Measurements from ENCODE around the gene SLC26A9. TPM values are rescaled to one million over a fixed set of nuclear protein-coding genes. Genes with fewer than 3 reads are reported as not detected.
"Not testable (repeated sequence)": the region's sequence is repeated elsewhere in the genome, so short reads cannot be mapped to it uniquely, and the experiment has no call there.

SLC26A9 gene
- total RNA-seq, 6 experiments from 2014 or later = not detected

DNA sequence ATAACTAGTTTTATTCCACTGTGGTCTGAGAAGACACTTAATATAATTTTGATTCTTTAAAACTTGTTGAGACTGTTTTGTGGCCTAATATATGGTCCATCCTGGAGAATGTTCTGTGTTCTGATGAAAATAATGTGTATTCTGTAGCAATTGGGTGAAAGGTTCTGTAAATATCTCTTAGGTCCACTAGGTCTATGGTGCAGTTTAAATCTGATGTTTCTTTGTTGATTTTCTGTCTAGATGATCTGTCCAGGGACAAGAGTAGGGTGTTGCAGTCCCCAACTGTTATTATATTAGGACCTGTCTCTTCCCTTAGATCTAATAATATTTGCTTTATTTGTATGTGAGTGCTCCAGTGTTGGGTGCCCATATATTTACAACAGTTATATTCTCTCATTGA lies 59.5 kb downstream of the SLC26A9 start:
- H3K27ac Mint-ChIP-seq = no peak overlapping the region
- DNase-seq = no peak
- no peaks in the 10 kb centered on the region for H3K4me1 Mint-ChIP-seq (ENCODE audit: low read depth)
- no peaks in the 10 kb centered on the region; the same call in 1 of the 2 replicates for H3K9me3 Mint-ChIP-seq
- no peaks in the 10 kb centered on the region; the same call in 1 of the 2 replicates for H3K36me3 Mint-ChIP-seq (ENCODE audit: low read depth)
- TF ChIP-seq, protein P1, sequence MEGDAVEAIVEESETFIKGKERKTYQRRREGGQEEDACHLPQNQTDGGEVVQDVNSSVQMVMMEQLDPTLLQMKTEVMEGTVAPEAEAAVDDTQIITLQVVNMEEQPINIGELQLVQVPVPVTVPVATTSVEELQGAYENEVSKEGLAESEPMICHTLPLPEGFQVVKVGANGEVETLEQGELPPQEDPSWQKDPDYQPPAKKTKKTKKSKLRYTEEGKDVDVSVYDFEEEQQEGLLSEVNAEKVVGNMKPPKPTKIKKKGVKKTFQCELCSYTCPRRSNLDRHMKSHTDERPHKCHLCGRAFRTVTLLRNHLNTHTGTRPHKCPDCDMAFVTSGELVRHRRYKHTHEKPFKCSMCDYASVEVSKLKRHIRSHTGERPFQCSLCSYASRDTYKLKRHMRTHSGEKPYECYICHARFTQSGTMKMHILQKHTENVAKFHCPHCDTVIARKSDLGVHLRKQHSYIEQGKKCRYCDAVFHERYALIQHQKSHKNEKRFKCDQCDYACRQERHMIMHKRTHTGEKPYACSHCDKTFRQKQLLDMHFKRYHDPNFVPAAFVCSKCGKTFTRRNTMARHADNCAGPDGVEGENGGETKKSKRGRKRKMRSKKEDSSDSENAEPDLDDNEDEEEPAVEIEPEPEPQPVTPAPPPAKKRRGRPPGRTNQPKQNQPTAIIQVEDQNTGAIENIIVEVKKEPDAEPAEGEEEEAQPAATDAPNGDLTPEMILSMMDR (IDR thresholded peaks at IDR 0.05) = no peak
- peaks cover 14% of the 10 kb centered on the region; the same call in 1 of the 2 replicates for H3K27me3 Mint-ChIP-seq (ENCODE audit: insufficient read depth)
- H3K4me3 Mint-ChIP-seq = no peak overlapping the region

- no peak overlapping the region for H3K27ac Mint-ChIP-seq
- TF ChIP-seq, protein P1 (IDR thresholded peaks at IDR 0.05) = no peak
Observed at GRCh38 chr1:205880923-205881322, 62.3 kb downstream of the SLC26A9 start.

DNA sequence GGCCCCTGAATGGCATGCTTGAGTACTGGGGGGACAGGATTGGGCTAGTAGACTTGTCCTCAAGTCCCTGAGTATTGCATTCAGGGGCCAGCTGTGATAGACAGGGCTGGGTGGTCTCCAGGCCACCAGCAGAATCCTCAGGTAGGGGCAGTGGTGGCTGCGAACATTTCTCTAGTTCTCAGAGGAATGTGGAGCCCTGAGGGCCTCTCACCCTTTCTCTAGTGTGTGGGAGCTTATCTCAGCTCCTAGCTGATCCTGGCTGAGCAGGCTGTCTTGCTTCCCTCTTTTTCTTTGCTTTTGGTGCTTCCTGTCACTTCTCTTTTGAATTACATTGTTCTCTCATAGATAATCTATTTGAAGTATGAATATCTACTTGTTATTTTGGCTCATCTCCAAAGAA lies 63.3 kb downstream of the SLC26A9 start:
- Mint-ChIP-seq H3K9me3 (no peaks in the 10 kb centered on the region; the same call in 1 of the 2 replicates), H3K27me3 (ENCODE audit: insufficient read depth) (peaks cover 22% of the 10 kb centered on the region), H3K27ac (no peak overlapping the region), H3K4me3 (no peak overlapping the region), H3K4me1 (ENCODE audit: low read depth) (no peaks in the 10 kb centered on the region), H3K36me3 (ENCODE audit: low read depth) (no peaks in the 10 kb centered on the region; the same call in 1 of the 2 replicates)
- DNase-seq = no peak
- TF ChIP-seq, protein P1 (IDR thresholded peaks at IDR 0.05) = no peak

More at GRCh38 chr1:205880923-205881322, 62.3 kb downstream of the SLC26A9 start:
- no peaks in the 10 kb centered on the region; the same call in 1 of the 2 replicates for H3K9me3 Mint-ChIP-seq
- H3K27me3 Mint-ChIP-seq (ENCODE audit: insufficient read depth) = peaks cover 22% of the 10 kb centered on the region
- no peaks in the 10 kb centered on the region; the same call in 1 of the 2 replicates for H3K36me3 Mint-ChIP-seq (ENCODE audit: low read depth)
- H3K4me3 Mint-ChIP-seq = no peak overlapping the region
- H3K4me1 Mint-ChIP-seq (ENCODE audit: low read depth) = no peaks in the 10 kb centered on the region
- no peak for DNase-seq

DNA sequence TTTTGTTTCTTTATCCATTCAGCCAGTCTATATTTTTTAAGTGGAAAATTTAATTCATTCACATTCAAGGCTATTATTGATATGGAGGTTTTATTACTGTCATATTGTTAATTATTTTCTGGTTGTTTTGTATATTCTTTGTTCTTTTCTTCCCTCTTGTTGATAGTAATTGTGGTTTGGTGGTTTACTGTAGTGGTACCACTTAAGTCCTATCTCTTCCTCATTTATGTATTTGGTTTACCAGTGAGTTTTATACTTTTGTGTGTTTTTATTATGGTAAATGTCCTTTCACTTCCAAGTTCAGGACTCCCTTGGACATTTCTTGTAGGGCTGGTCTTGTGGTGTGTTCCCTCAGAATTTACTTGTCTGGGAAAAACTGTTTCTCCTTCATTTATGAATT lies 65.2 kb downstream of the SLC26A9 start:
- peaks cover 21% of the 10 kb centered on the region for H3K27me3 Mint-ChIP-seq (ENCODE audit: insufficient read depth)
- H3K4me3 Mint-ChIP-seq = no peak overlapping the region
- no peaks in the 10 kb centered on the region for H3K4me1 Mint-ChIP-seq (ENCODE audit: low read depth)
- H3K36me3 Mint-ChIP-seq (ENCODE audit: low read depth) = no peaks in the 10 kb centered on the region; the same call in 1 of the 2 replicates
- TF ChIP-seq, protein P1 (IDR thresholded peaks at IDR 0.05) = no peak
- H3K27ac Mint-ChIP-seq = no peak overlapping the region
- no peaks in the 10 kb centered on the region; the same call in 1 of the 2 replicates for H3K9me3 Mint-ChIP-seq
- no peak for DNase-seq

- H3K9me3 Mint-ChIP-seq; H3K36me3 Mint-ChIP-seq (ENCODE audit: low read depth); H3K27ac Mint-ChIP-seq; H3K4me3 Mint-ChIP-seq; H3K4me1 Mint-ChIP-seq (ENCODE audit: low read depth); H3K27me3 Mint-ChIP-seq (ENCODE audit: insufficient read depth); DNase-seq: not testable (repeated sequence)
Observed at GRCh38 chr1:205873148-205873547, 70.1 kb downstream of the SLC26A9 start.

GRCh38 chr1:205870236-205870635 lies 73.0 kb downstream of the SLC26A9 start:
- TF ChIP-seq, protein P1 (IDR thresholded peaks at IDR 0.05) = no peak
- Mint-ChIP-seq H3K9me3 (no peaks in the 10 kb centered on the region), H3K4me3 (no peak overlapping the region), H3K4me1 (ENCODE audit: low read depth) (no peaks in the 10 kb centered on the region), H3K36me3 (ENCODE audit: low read depth) (no peaks in the 10 kb centered on the region; the same call in 1 of the 2 replicates), H3K27me3 (ENCODE audit: insufficient read depth) (peaks cover 6% of the 10 kb centered on the region), H3K27ac (no peak overlapping the region)
- no peak for DNase-seq

Other genes with a start within 250 kb of the SLC26A9 start
- gene NUCKS1, start 193.3 kb downstream of the SLC26A9 start, total RNA-seq (2021; fragmentation: NEBNext Ultra II Directional; extraction: Animal tissue kit (Norgen Biotek cat#: 25700)) = 100 to 1,000 TPM; 187 to 259 (median 222) TPM
- gene RAB29, start 168.0 kb downstream of the SLC26A9 start, total RNA-seq (2021; fragmentation: NEBNext Ultra II Directional; extraction: Animal tissue kit (Norgen Biotek cat#: 25700)) = 10 to 100 TPM; 10.6 to 13.0 (median 11.5) TPM
- 10 to 100 TPM; 31.6 to 39.8 (median 35.5) TPM for gene SLC41A1, start 130.3 kb downstream of the SLC26A9 start, total RNA-seq (2021; fragmentation: NEBNext Ultra II Directional; extraction: Animal tissue kit (Norgen Biotek cat#: 25700))
- not detected for gene PM20D1, start 93.3 kb downstream of the SLC26A9 start, total RNA-seq (2021; fragmentation: NEBNext Ultra II Directional; extraction: Animal tissue kit (Norgen Biotek cat#: 25700))
- 1 to 10 TPM; 2.6 to 6.6 (median 5.3) TPM for gene RAB7B, start 59.9 kb upstream of the SLC26A9 start, total RNA-seq (2021; fragmentation: NEBNext Ultra II Directional; extraction: Animal tissue kit (Norgen Biotek cat#: 25700))
- not detected for gene CTSE, start 80.4 kb upstream of the SLC26A9 start, total RNA-seq (2021; fragmentation: NEBNext Ultra II Directional; extraction: Animal tissue kit (Norgen Biotek cat#: 25700))
- not detected for gene RHEX, start 109.7 kb upstream of the SLC26A9 start, total RNA-seq (2021; fragmentation: NEBNext Ultra II Directional; extraction: Animal tissue kit (Norgen Biotek cat#: 25700))
- not detected for gene AVPR1B, start 173.9 kb upstream of the SLC26A9 start, total RNA-seq (2021; fragmentation: NEBNext Ultra II Directional; extraction: Animal tissue kit (Norgen Biotek cat#: 25700))